Measurements from ENCODE around the gene TRIM9. TPM values are rescaled to one million over a fixed set of nuclear protein-coding genes. Genes with fewer than 3 reads are reported as not detected.

The TRIM9 gene
- total RNA-seq, 2 donors from 2014 or later, result 0.46 to 6.5 TPM

GRCh38 chr14:51019089-51019488, 75.8 kb downstream of the TRIM9 start:
- 58% methylated on average over 1 of the region's 1 CpG for WGBS
- no peaks in the 10 kb centered on the region for H3K36me3 ChIP-seq
- no peak for TF ChIP-seq POLR2AphosphoS5 (IDR thresholded peaks at IDR 0.05)
- no peak for TF ChIP-seq CTCF (IDR thresholded peaks at IDR 0.05)
- TF ChIP-seq POLR2A (IDR thresholded peaks at IDR 0.05), result no peak
- intact Hi-C loops (cut with DNase I), result no loop called here
- DNase-seq (ENCODE audit: low spot score), result no peak
- H3K27ac ChIP-seq, result no peak overlapping the region
- no peak overlapping the region for H3K4me3 ChIP-seq
- no peaks in the 10 kb centered on the region for H3K9me3 ChIP-seq
- H3K4me1 ChIP-seq (replicated peaks), result no peaks in the 10 kb centered on the region
- no peaks in the 10 kb centered on the region for H3K27me3 ChIP-seq (replicated peaks; ENCODE audit: insufficient read depth)

DNA sequence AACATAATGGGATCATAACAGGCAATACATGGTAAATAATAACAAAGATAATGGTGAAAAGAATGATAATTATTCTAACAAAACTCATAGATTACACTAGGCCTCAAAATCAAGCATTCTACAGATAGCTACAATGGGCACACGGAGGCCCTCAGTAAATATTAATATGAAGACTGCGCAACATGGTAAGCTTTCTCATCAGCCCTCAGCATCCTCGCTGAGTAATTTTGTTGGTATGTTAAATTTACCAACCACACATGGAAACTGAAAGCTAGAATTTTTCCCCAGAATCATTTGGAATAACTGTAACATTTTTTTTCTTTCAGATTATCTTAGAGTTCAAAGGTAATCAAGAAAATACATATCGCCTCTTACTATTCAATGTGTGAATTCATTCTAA, 76.4 kb downstream of the TRIM9 start:
- intact Hi-C loops (cut with DNase I), result no loop called here
- Histone ChIP-seq H3K4me3 (no peak overlapping the region), H3K27ac (no peak overlapping the region), H3K27me3 (replicated peaks; ENCODE audit: insufficient read depth) (no peaks in the 10 kb centered on the region), H3K4me1 (replicated peaks) (no peaks in the 10 kb centered on the region), H3K9me3 (no peaks in the 10 kb centered on the region), H3K36me3 (no peaks in the 10 kb centered on the region)
- no peak for TF ChIP-seq POLR2A (IDR thresholded peaks at IDR 0.05)
- TF ChIP-seq CTCF (IDR thresholded peaks at IDR 0.05), result no peak
- TF ChIP-seq POLR2AphosphoS5 (IDR thresholded peaks at IDR 0.05), result no peak
- 93% methylated on average over 4 of the region's 4 CpGs for WGBS
- no peak for DNase-seq (ENCODE audit: low spot score)

DNA sequence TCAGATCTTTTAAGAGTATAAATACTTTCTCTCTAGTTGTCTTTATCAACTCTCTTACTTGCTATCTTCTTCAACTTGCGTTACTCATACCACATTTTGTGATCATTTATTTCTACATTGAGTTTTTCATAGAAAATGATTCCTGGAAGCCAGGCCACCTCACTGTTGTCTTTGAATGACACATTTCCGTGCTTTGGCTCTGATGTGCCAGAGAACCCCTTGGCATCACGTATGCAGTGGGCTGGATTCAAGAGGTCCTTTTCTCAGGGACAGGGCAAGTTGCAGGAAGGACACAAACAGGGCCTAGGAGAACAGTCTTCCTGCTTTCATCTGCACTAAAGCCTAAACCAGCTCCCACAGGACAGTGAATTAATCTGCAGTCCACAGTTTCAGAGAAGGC, 80.3 kb downstream of the TRIM9 start:
- Histone ChIP-seq H3K4me3 (no peak overlapping the region), H3K27ac (no peak overlapping the region), H3K4me1 (replicated peaks) (no peaks in the 10 kb centered on the region), H3K36me3 (no peaks in the 10 kb centered on the region), H3K27me3 (replicated peaks; ENCODE audit: insufficient read depth) (no peaks in the 10 kb centered on the region), H3K9me3 (no peaks in the 10 kb centered on the region)
- no peak for TF ChIP-seq POLR2AphosphoS5 (IDR thresholded peaks at IDR 0.05)
- no peak for TF ChIP-seq POLR2A (IDR thresholded peaks at IDR 0.05)
- no peak for TF ChIP-seq CTCF (IDR thresholded peaks at IDR 0.05)
- WGBS, result 82% methylated on average over 3 of the region's 3 CpGs
- intact Hi-C loops (cut with DNase I), result no loop called here
- no peak for DNase-seq (ENCODE audit: low spot score)

- Histone ChIP-seq H3K27me3 (replicated peaks; ENCODE audit: insufficient read depth) (no peaks in the 10 kb centered on the region), H3K4me3 (no peak overlapping the region), H3K9me3 (no peaks in the 10 kb centered on the region), H3K36me3 (no peaks in the 10 kb centered on the region), H3K27ac (no peak overlapping the region), H3K4me1 (replicated peaks) (no peaks in the 10 kb centered on the region)
- DNase-seq (ENCODE audit: low spot score), result no peak
- no peak for TF ChIP-seq CTCF (IDR thresholded peaks at IDR 0.05)
- no peak for TF ChIP-seq POLR2AphosphoS5 (IDR thresholded peaks at IDR 0.05)
- no peak for TF ChIP-seq POLR2A (IDR thresholded peaks at IDR 0.05)
- 27% methylated on average over 2 of the region's 2 CpGs for WGBS
- intact Hi-C loops (cut with DNase I), result no loop called here
Measured at GRCh38 chr14:51014086-51014485, 80.8 kb downstream of the TRIM9 start.

DNA sequence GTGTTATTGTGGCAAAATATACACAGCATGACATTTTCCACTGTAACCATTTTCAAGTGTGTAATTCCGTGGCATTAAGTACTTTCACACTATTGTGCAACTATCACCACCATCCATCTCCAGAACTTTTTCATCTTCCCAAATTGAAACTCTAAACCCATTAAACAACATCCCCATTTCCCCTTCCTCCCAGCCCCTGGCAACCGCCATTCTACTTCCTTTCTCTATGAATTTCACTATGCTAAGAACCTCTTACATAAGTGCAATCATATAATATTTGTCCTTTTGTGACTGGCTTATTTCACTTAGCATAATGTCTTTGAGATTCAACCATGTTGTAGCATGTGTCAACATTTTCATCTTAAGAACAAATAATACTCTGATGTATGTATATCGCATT, 82.8 kb downstream of the TRIM9 start:
- H3K4me3 ChIP-seq, result no peak overlapping the region
- no peaks in the 10 kb centered on the region for H3K9me3 ChIP-seq
- no peaks in the 10 kb centered on the region for H3K4me1 ChIP-seq (replicated peaks)
- no peak overlapping the region for H3K27ac ChIP-seq
- TF ChIP-seq POLR2AphosphoS5 (IDR thresholded peaks at IDR 0.05), result no peak
- TF ChIP-seq POLR2A (IDR thresholded peaks at IDR 0.05), result no peak
- TF ChIP-seq CTCF (IDR thresholded peaks at IDR 0.05), result no peak
- intact Hi-C loops (cut with DNase I), result no loop called here
- DNase-seq (ENCODE audit: low spot score), result no peak
- no peaks in the 10 kb centered on the region for H3K27me3 ChIP-seq (replicated peaks; ENCODE audit: insufficient read depth)
- no peaks in the 10 kb centered on the region for H3K36me3 ChIP-seq
- WGBS, result 90% methylated on average over 3 of the region's 3 CpGs
